Measurements from ENCODE around the gene ACOT9. TPM values are rescaled to one million over a fixed set of nuclear protein-coding genes. Genes with fewer than 3 reads are reported as not detected.

Gene ACOT9
- 67.7 and 71.1 TPM in 2 replicates for total RNA-seq

GRCh38 chrX:23742697-23743622, at the start of gene ACOT9:
Gene ACOT9 (minus strand): TSS chrX:23743276. CDS start chrX:23743144, 132 bp downstream.

GRCh38 chrX:23782863-23783588, 40.0 kb upstream of the ACOT9 start, which contains the start of gene SAT1:
Gene SAT1 (plus strand): TSS chrX:23783173. CDS start chrX:23783352, 179 bp downstream.

GRCh38 chrX:23667239-23668177, 75.6 kb downstream of the ACOT9 start, which contains the start of gene PRDX4:
Gene PRDX4 (plus strand): TSS chrX:23667493. CDS start chrX:23667571, 78 bp downstream.

Small RNA genes lying within 50 kb of the gene (small RNA-seq; reads per million reads assigned to genes)
- gene RF00019: not detected

Other genes starting within 250 kb of the ACOT9 start
- gene PRDX4, start 75.8 kb downstream of the ACOT9 start, total RNA-seq: 200 and 228 TPM in 2 replicates
- 110 and 168 TPM in 2 replicates for gene SAT1, start 39.9 kb upstream of the ACOT9 start, total RNA-seq
- gene APOO, start 164.7 kb upstream of the ACOT9 start, total RNA-seq: 6.7 and 11.9 TPM in 2 replicates
- 0.11 and 0.39 TPM in 2 replicates for gene CXorf58, start 164.7 kb upstream of the ACOT9 start, total RNA-seq

All from placental epithelial cell (primary cell).